Peyer's patch (tissue), 4 donors: ENCODE data around the gene MYMX.

ENCODE experiments used
- CTCF ChIP-seq, 6 experiments: fragments of 450-650 bp in 4 of 6; fragments of 200-600 bp in 2 of 6; sonication (generic) in 1 of 6; IDR thresholded peaks; one replicate each; pipeline ENCODE4 v1.5.1; 2017 to 2019; ENCODE audit warnings: antibody characterized with exemption in 6 of 6, mild to moderate bottlenecking in 3 of 6, moderate library complexity in 1 of 6
- POLR2A ChIP-seq, 2 donors: fragments of 450-650 bp; IDR thresholded peaks; one replicate each; pipeline ENCODE4 v1.5.1; 2017; ENCODE audit warnings: antibody characterized with exemption in 2 of 2, mild to moderate bottlenecking in 2 of 2, moderate library complexity in 2 of 2

- TF ChIP-seq CTCF (IDR thresholded peaks at IDR 0.05) (no peak), POLR2A (IDR thresholded peaks at IDR 0.05) (no peak)
Observed at GRCh38 chr6:44232676-44233566, 16.2 kb downstream of the MYMX start.
